Measurements from ENCODE around the gene CACNA1A. TPM values are rescaled to one million over a fixed set of nuclear protein-coding genes. Genes with fewer than 3 reads are reported as not detected.

CACNA1A gene
- polyA plus RNA-seq, 3 donors: 0.08 to 0.09 TPM; not detected in 1

DNA sequence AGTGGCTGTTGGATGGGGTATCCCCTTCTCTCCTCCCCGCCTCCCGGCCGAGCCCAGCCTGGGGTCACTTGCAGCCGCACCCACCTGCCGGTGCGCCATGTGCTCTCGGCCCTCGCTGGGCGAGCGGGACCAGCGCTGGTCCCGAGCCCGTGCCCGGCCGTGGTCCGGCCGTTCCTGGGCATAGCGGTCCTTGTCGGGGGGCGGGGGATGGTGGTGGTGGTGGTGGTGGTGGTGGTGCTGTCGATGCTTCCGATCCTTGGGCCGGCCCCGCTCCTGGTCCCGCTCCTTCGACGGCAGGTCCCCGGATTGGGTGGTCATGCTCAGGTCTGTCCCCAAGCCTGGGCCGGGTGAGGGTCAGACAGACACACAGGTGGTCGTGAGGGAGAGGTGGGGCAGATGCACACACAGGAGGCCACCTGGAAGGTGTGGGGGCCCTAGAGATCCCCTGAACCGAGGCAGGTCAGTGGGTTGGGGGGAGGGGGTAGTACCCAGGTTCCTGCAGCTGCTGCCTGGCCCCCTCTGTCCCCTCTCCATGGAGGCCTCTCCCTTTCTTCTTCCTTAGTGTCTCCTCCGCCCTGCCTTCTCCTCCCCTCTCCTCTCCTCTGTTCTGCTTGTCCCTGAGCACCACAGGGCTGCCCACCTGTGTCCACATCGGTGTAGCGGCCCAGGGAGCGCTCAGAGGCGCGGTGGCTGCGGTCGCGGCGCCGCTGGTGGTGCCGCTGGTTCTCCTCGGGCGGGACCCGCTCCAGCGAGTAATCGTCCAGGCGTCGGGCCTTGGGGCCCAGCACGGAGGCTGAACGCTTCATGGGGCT is 297.4 kb downstream of the CACNA1A start:
- Mint-ChIP-seq H3K27ac (peak overlapping the region; percentile 88 to 98 (median 96)), H3K4me1 (peaks cover 13% of the 10 kb centered on the region), H3K4me3 (peak overlapping the region; percentile 71 to 76), H3K36me3 (no peaks in the 10 kb centered on the region), H3K27me3 (ENCODE audit: low read depth in 3 of 3) (peaks cover 0 to 6% (median 2%) of the 10 kb centered on the region in 3 donors), H3K9me3 (no peaks in the 10 kb centered on the region)
- Histone ChIP-seq H3K4me3 (replicated peaks in 1 of 3; ENCODE audit: low read depth in 2 of 3, low read length in 3 of 3) (peak overlapping the region; percentile 43 to 73 (median 62)), H4K20me1 (ENCODE audit: insufficient read depth, low read length) (no peaks in the 10 kb centered on the region), H3K27ac (ENCODE audit: low read depth in 1 of 2, low read length in 2 of 2) (peak overlapping the region; percentile 83 to 90), H3K79me2 (ENCODE audit: insufficient read depth, low read length) (no peaks in the 10 kb centered on the region), H3K27me3 (ENCODE audit: control insufficient read depth in 2 of 2, insufficient read depth in 2 of 2, low read length in 2 of 2) (no peaks in the 10 kb centered on the region), H3K4me2 (replicated peaks; ENCODE audit: extremely low read depth, low read length, poor library complexity, severe bottlenecking) (peak overlapping the region; percentile 81), H3K4me1 (ENCODE audit: control insufficient read depth in 1 of 2, insufficient read depth in 2 of 2, low read length in 2 of 2) (peaks cover 11 to 30% of the 10 kb centered on the region in 2 donors), H3K36me3 (replicated peaks in 1 of 2; ENCODE audit: control insufficient read depth in 1 of 2, insufficient read depth in 2 of 2, low read length in 2 of 2) (no peaks in the 10 kb centered on the region), H3K9me3 (replicated peaks in 1 of 2; ENCODE audit: control insufficient read depth in 1 of 2, insufficient read depth in 1 of 2, low read length in 2 of 2) (no peaks in the 10 kb centered on the region), H3K9ac (ENCODE audit: insufficient read depth, low read length, poor library complexity, severe bottlenecking) (peak overlapping the region; percentile 71), H2AFZ (ENCODE audit: insufficient read depth, low read depth, low read length, poor library complexity, severe bottlenecking) (peak overlapping the region; percentile 72)
- WGBS (ENCODE audit: insufficient coverage): 81% methylated on average over 40 of the region's 52 CpGs
- intact Hi-C loops (cut with micrococcal nuclease): loop anchor here (2.0 to 5.0 kb wide), 3 partner anchors 42 to 53 kb away; no protein-coding TSS in a partner anchor
- DNase-seq: no peak
- TF ChIP-seq, protein P1, sequence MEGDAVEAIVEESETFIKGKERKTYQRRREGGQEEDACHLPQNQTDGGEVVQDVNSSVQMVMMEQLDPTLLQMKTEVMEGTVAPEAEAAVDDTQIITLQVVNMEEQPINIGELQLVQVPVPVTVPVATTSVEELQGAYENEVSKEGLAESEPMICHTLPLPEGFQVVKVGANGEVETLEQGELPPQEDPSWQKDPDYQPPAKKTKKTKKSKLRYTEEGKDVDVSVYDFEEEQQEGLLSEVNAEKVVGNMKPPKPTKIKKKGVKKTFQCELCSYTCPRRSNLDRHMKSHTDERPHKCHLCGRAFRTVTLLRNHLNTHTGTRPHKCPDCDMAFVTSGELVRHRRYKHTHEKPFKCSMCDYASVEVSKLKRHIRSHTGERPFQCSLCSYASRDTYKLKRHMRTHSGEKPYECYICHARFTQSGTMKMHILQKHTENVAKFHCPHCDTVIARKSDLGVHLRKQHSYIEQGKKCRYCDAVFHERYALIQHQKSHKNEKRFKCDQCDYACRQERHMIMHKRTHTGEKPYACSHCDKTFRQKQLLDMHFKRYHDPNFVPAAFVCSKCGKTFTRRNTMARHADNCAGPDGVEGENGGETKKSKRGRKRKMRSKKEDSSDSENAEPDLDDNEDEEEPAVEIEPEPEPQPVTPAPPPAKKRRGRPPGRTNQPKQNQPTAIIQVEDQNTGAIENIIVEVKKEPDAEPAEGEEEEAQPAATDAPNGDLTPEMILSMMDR (IDR thresholded peaks at IDR 0.05): no peak

DNA sequence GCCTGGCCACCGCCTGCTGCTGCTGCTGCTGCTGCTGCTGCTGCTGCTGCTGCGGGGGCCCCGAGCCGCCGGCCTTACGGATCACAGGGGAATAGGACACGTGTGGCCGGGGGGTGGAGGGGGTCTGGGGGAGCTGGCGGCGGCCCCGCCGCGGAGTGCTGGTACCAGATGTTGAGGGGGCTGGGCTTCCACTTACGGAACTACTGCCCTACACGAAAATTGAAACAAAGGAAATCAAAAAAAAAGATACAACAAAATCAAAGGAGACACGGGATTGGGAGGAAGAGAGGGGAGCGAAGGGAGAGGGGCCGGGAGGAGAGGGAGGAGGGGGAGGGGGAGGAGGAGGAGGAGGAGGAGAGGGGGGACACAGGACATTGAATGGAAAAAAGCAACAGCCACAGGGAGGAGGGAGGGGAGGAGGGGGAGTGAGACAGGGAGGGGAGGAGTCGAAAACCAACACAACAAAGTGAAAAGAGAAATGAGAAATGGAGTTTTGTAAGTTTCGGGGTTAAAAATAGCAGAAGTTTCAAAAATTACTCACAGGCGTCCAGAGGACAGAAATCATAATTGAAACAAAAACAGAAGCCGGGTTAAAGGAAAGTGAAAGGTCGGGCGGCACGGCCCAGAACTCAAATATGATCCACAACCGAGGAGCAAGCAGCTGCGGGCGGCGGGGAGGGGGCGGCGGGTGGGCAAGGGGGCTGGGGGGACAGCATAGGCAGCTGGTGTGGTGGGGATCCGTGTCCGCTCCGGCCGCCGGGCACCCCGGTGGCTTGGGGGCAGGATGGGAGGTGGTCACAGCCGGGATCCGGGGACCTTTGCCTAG is 298.2 kb downstream of the CACNA1A start:
- TF ChIP-seq, protein P1 (IDR thresholded peaks at IDR 0.05): no peak
- no peaks in the 10 kb centered on the region for H3K36me3 ChIP-seq (replicated peaks in 1 of 2; ENCODE audit: control insufficient read depth in 1 of 2, insufficient read depth in 2 of 2, low read length in 2 of 2)
- Mint-ChIP-seq H3K4me3 (peak overlapping the region; percentile 76 to 83), H3K36me3 (no peaks in the 10 kb centered on the region), H3K4me1 (peaks cover 13% of the 10 kb centered on the region), H3K27ac (peak overlapping the region; percentile 88 to 98 (median 96)), H3K27me3 (ENCODE audit: low read depth in 3 of 3) (peaks cover 0 to 6% (median 2%) of the 10 kb centered on the region in 3 donors), H3K9me3 (no peaks in the 10 kb centered on the region)
- peak overlapping the region; percentile 46 to 77 (median 62) for H3K4me3 ChIP-seq (replicated peaks in 1 of 3; ENCODE audit: low read depth in 2 of 3, low read length in 3 of 3)
- intact Hi-C loops (cut with micrococcal nuclease): loop anchor here (2.0 to 5.0 kb wide), 3 partner anchors 41 to 54 kb away; no protein-coding TSS in a partner anchor
- no peaks in the 10 kb centered on the region for H3K79me2 ChIP-seq (ENCODE audit: insufficient read depth, low read length)
- peak overlapping the region; percentile 81 for H3K4me2 ChIP-seq (replicated peaks; ENCODE audit: extremely low read depth, low read length, poor library complexity, severe bottlenecking)
- 2% methylated on average over 8 of the region's 39 CpGs for WGBS (ENCODE audit: insufficient coverage)
- H4K20me1 ChIP-seq (ENCODE audit: insufficient read depth, low read length): no peaks in the 10 kb centered on the region
- H2AFZ ChIP-seq (ENCODE audit: insufficient read depth, low read depth, low read length, poor library complexity, severe bottlenecking): peak overlapping the region; percentile 88
- H3K9ac ChIP-seq (ENCODE audit: insufficient read depth, low read length, poor library complexity, severe bottlenecking): peak overlapping the region; percentile 71
- H3K4me1 ChIP-seq (ENCODE audit: control insufficient read depth in 1 of 2, insufficient read depth in 2 of 2, low read length in 2 of 2): peaks cover 11 to 30% of the 10 kb centered on the region in 2 donors
- H3K27ac ChIP-seq (ENCODE audit: low read depth in 1 of 2, low read length in 2 of 2): peak overlapping the region; percentile 83 to 90
- H3K27me3 ChIP-seq (ENCODE audit: control insufficient read depth in 2 of 2, insufficient read depth in 2 of 2, low read length in 2 of 2): no peaks in the 10 kb centered on the region
- peak; percentile 81 to 88 (median 84) for DNase-seq
- no peaks in the 10 kb centered on the region for H3K9me3 ChIP-seq (replicated peaks in 1 of 2; ENCODE audit: control insufficient read depth in 1 of 2, insufficient read depth in 1 of 2, low read length in 2 of 2)

Measured in CD14-positive monocyte (primary cell).